ENCODE data around the gene SSB.
"Not testable (repeated sequence)": the region's sequence is repeated elsewhere in the genome, so short reads cannot be mapped to it uniquely, and the experiment has no call there.

Gene SSB

DNA sequence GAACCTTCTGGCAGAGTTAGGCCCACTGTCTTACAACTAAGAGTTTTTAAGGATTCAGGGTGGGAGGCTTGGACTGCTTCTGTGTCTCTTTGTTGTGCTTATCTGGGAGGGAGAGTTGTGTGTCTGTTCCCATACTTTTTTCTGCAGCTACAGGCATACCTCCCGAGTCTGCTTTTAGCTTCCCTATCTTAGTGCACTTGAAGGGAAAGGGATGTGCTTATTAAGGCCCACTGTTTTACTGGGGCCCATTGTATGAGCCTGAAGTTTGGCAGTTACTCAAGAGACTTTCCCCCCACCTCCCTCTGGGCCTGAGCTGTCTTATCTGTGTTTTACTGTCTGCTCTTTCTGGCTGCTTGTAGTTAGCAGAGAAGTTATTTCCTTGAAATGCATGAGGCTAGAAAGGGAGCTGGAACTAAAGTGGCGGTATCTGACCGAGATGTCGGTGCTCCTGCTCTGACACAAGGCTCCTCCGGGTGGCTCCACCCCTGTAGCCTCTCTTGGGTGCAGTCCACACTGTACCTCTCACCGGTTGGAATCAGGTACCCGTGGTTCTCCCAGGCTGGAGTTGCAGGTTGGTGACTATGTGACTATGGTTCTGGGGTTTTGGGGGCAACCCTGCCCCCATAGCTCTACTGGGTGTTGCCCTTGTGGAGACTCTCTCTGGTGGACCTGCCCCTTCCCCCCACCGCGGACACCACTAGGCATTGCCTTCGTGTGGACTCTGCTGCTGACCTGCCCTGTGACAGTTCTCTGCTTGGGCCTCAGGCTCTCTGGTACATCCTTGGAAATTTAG lies 41.5 kb downstream of the SSB start:
- FAIRE-seq = no peak

GRCh38 chr2:169840747-169841142 lies 42.1 kb downstream of the SSB start:
- FAIRE-seq = no peak

DNA sequence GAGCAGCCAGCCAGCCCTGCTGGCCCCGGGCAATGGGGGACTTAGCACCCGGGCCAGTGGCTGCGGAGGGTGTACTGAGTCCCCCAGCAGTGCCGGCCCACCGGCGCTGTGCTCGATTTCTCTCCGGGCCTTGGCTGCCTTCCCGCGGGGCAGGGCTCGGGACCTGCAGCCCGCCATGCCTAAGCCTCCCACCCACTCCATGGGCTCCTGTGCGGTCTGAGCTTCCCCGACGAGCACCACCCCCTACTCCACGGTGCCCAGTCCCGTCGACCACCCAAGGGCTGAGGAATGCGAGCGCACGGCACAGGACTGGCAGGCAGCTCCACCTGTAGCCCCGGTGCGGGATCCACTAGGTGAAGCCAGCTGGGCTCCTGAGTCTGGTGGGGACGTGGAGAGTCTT lies 43.0 kb downstream of the SSB start:
- FAIRE-seq = not testable (repeated sequence)

DNA sequence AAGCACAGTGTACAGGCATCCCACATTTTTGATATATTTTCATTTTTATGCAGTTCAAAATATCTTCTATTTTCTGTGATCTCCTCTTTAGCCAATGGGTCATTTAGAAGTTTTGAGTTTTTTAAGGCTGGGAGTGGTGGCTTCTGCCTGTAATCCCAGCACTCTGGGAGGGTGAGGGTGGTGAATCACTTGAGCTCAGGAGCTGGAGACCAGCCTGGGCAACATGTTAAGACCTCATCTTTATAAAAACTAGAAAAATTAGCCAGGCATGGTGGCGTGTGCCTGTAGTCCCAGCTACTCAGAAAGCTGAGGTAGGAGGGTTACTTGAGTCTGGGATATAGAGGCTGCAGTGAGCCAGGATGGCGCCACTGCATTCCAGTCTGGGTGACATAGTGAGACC lies 46.3 kb downstream of the SSB start:
- no peak for FAIRE-seq

- FAIRE-seq = not testable (repeated sequence)
Observed at GRCh38 chr2:169848959-169849693, 50.5 kb downstream of the SSB start.

GRCh38 chr2:169849710-169850109 lies 51.0 kb downstream of the SSB start:
- FAIRE-seq = no peak

- FAIRE-seq = no peak
Observed at GRCh38 chr2:169853041-169853668, 54.5 kb downstream of the SSB start.

DNA sequence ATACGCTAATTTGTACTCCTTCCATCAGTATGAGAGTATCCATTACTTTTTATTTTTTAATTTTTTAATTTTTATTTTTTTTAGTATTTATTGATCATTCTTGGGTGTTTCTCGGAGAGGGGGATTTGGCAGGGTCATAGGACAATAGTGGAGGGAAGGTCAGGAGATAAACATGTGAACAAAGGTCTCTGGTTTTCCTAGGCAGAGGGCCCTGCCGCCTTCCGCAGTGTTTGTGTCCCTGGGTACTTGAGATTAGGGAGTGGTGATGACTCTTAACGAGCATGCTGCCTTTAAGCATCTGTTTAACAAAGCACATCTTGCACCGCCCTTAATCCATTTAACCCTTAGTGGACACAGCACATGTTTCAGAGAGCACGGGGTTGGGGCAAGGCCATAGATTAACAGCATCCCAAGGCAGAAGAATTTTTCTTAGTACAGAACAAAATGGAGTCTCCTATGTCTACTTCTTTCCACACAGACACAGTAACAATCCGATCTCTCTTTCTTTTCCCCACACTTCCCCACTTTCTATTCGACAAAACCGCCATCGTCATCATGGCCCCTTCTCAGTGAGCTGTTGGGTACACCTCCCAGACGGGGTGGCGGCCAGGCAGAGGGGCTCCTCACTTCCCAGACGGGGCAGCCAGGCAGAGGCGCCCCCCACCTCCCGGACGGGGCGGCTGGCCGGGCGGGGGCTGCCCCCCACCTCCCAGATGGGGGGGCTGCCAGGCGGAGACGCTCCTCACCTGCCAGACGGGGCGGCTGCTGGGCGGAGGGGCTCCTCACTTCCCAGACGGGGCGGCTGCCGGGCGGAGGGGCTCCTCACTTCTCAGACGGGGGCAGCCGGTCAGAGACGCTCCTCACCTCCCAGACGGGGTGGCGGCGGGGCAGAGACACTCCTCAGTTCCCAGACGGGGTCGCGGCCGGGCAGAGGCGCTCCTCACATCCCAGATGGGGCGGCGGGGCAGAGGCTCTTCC lies 56.9 kb downstream of the SSB start:
- not testable (repeated sequence) for FAIRE-seq

DNA sequence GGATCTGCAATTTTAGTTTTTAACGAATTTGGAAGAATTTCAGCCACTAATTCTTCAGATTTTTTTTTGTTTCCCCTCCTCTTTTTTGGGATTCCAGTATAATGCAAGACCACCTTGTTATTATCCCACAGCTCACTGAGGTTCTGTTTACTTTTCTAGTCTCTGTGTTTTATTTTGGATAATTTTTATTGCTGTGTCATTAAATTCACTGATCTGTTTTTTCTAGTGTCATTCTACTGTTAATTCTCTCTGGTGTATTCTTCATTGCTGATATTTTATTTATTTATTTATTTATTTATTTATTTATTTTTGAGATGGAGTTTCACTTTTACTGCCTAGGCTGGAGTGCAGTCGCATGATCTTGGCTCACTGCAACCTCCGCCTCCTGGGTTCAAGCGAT lies 60.8 kb downstream of the SSB start:
- no peak for FAIRE-seq

DNA sequence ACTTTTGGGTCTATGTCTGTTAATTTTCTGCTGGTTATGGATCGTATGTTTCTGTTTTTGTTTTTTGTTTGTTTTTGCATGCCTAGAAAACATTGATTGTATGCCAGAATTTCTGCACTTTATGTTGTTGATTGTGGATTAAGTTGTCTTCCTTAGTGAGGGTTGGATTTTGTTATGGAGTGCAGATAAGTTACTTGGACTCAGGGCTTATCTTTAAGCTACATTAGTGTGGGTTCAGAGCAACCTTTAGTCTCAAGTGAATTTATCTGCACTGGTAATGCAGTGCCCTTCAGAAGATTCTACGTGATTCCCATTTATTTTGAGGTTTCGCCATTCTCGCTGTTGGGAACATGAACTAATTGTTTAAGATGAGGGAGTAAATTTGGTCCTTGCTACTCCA lies 61.5 kb downstream of the SSB start:
- FAIRE-seq = no peak
